KOPT-K1 (cell line): ENCODE measurements around the gene EXOC4.

Source experiments
- H3K27ac ChIP-seq: fragments of 200-600 bp; sonication (generic); 2 replicates; pipeline ENCODE4 v1.5.1; 2016; ENCODE audit warnings: antibody characterized with exemption, mild to moderate bottlenecking, low read depth, low read length; ENCODE audit not compliant: poor library complexity, severe bottlenecking
- H3K36me3 ChIP-seq: fragments of 200-600 bp; sonication (generic); 2 replicates; pipeline ENCODE4 v1.5.1; 2017; ENCODE audit warnings: antibody characterized with exemption, mild to moderate bottlenecking, low read length, moderate library complexity; ENCODE audit not compliant: insufficient read depth
- H3K9me3 ChIP-seq: fragments of 200-600 bp; sonication (generic); 2 replicates; pipeline ENCODE4 v1.5.1; 2017; ENCODE audit warnings: antibody characterized with exemption, low read length, mild to moderate bottlenecking; ENCODE audit not compliant: insufficient read depth, poor library complexity, severe bottlenecking

The EXOC4 gene

GRCh38 chr7:133382775-133383559 lies 130.1 kb downstream of the EXOC4 start:
- Histone ChIP-seq H3K9me3 (peaks cover 3% of the 10 kb centered on the region), H3K36me3 (no peaks in the 10 kb centered on the region), H3K27ac (no peak overlapping the region)

GRCh38 chr7:133386205-133386604 lies 133.3 kb downstream of the EXOC4 start:
- H3K9me3 ChIP-seq = no peaks in the 10 kb centered on the region
- H3K27ac ChIP-seq = no peak overlapping the region
- no peaks in the 10 kb centered on the region for H3K36me3 ChIP-seq

- Histone ChIP-seq H3K36me3 (no peaks in the 10 kb centered on the region), H3K9me3 (no peaks in the 10 kb centered on the region), H3K27ac (no peak overlapping the region)
Measured at GRCh38 chr7:133389727-133390126, 136.8 kb downstream of the EXOC4 start.

GRCh38 chr7:133391206-133391605 lies 138.3 kb downstream of the EXOC4 start:
- Histone ChIP-seq H3K9me3 (no peaks in the 10 kb centered on the region), H3K36me3 (no peaks in the 10 kb centered on the region), H3K27ac (no peak overlapping the region)

- H3K27ac ChIP-seq = no peak overlapping the region
- no peaks in the 10 kb centered on the region for H3K36me3 ChIP-seq
- no peaks in the 10 kb centered on the region for H3K9me3 ChIP-seq
Measured at GRCh38 chr7:133394369-133394768, 141.5 kb downstream of the EXOC4 start.

GRCh38 chr7:133395551-133395950 lies 142.7 kb downstream of the EXOC4 start:
- no peaks in the 10 kb centered on the region for H3K9me3 ChIP-seq
- H3K36me3 ChIP-seq = no peaks in the 10 kb centered on the region
- H3K27ac ChIP-seq = no peak overlapping the region

GRCh38 chr7:133398506-133398905 lies 145.6 kb downstream of the EXOC4 start:
- H3K27ac ChIP-seq = no peak overlapping the region

GRCh38 chr7:133401225-133401624 lies 148.3 kb downstream of the EXOC4 start:
- Histone ChIP-seq H3K36me3 (no peaks in the 10 kb centered on the region), H3K27ac (no peak overlapping the region), H3K9me3 (no peaks in the 10 kb centered on the region)

More at GRCh38 chr7:133398506-133398905, 145.6 kb downstream of the EXOC4 start:
- Histone ChIP-seq H3K9me3 (no peaks in the 10 kb centered on the region), H3K36me3 (no peaks in the 10 kb centered on the region)

GRCh38 chr7:133408212-133408611 lies 155.3 kb downstream of the EXOC4 start:
- Histone ChIP-seq H3K27ac (no peak overlapping the region), H3K36me3 (no peaks in the 10 kb centered on the region), H3K9me3 (no peaks in the 10 kb centered on the region)

- Histone ChIP-seq H3K27ac (no peak overlapping the region), H3K36me3 (no peaks in the 10 kb centered on the region), H3K9me3 (no peaks in the 10 kb centered on the region)
Measured at GRCh38 chr7:133409421-133409820, 156.5 kb downstream of the EXOC4 start.

- Histone ChIP-seq H3K36me3 (no peaks in the 10 kb centered on the region), H3K9me3 (no peaks in the 10 kb centered on the region), H3K27ac (no peak overlapping the region)
Measured at GRCh38 chr7:133409966-133410365, 157.1 kb downstream of the EXOC4 start.

GRCh38 chr7:133411395-133411794 lies 158.5 kb downstream of the EXOC4 start:
- Histone ChIP-seq H3K36me3 (no peaks in the 10 kb centered on the region), H3K9me3 (no peaks in the 10 kb centered on the region), H3K27ac (no peak overlapping the region)

GRCh38 chr7:133412942-133413341 lies 160.1 kb downstream of the EXOC4 start:
- H3K9me3 ChIP-seq = no peaks in the 10 kb centered on the region
- no peak overlapping the region for H3K27ac ChIP-seq
- H3K36me3 ChIP-seq = no peaks in the 10 kb centered on the region

- peaks cover 5% of the 10 kb centered on the region for H3K9me3 ChIP-seq
- no peak overlapping the region for H3K27ac ChIP-seq
- H3K36me3 ChIP-seq = no peaks in the 10 kb centered on the region
Measured at GRCh38 chr7:133419041-133419440, 166.2 kb downstream of the EXOC4 start.

- Histone ChIP-seq H3K9me3 (peaks cover 5% of the 10 kb centered on the region), H3K27ac (no peak overlapping the region), H3K36me3 (no peaks in the 10 kb centered on the region)
Measured at GRCh38 chr7:133423618-133424017, 170.7 kb downstream of the EXOC4 start.

- peaks cover 4% of the 10 kb centered on the region for H3K9me3 ChIP-seq
- H3K36me3 ChIP-seq = no peaks in the 10 kb centered on the region
- no peak overlapping the region for H3K27ac ChIP-seq
Measured at GRCh38 chr7:133428326-133428725, 175.4 kb downstream of the EXOC4 start.
